ENCODE results near the gene RASGRF2.

RASGRF2 gene

GRCh38 chr5:80957031-80957761, 3.0 kb upstream of the RASGRF2 start:
- DNase-seq (ENCODE audit: low read depth in 1 of 2, low spot score in 1 of 2): no peak
- peaks cover 8% of the 10 kb centered on the region for H3K27me3 ChIP-seq (ENCODE audit: insufficient read depth, poor library complexity, severe bottlenecking)
- no peak overlapping the region for H3K4me3 ChIP-seq (replicated peaks; ENCODE audit: insufficient read depth, low read length)
- H3K27ac ChIP-seq (replicated peaks): no peak overlapping the region
- TF ChIP-seq GABPA (IDR thresholded peaks at IDR 0.05; ENCODE audit: low read depth) (no peak), CTCF (IDR thresholded peaks at IDR 0.05; ENCODE audit: insufficient read depth, low read length) (no peak), POLR2AphosphoS5 (IDR thresholded peaks at IDR 0.05; ENCODE audit: low read depth) (no peak), SPI1 (IDR thresholded peaks at IDR 0.05; ENCODE audit: borderline replicate concordance, low read depth) (no peak), REST (IDR thresholded peaks at IDR 0.05; ENCODE audit: insufficient replicate concordance, low read depth) (no peak)

GRCh38 chr5:80958616-80959015, 1.5 kb upstream of the RASGRF2 start:
- no peak overlapping the region for H3K27ac ChIP-seq (replicated peaks)
- DNase-seq (ENCODE audit: low read depth in 1 of 2, low spot score in 1 of 2): no peak
- no peak for TF ChIP-seq SPI1 (IDR thresholded peaks at IDR 0.05; ENCODE audit: borderline replicate concordance, low read depth)
- TF ChIP-seq CTCF (IDR thresholded peaks at IDR 0.05; ENCODE audit: insufficient read depth, low read length): no peak
- TF ChIP-seq GABPA (IDR thresholded peaks at IDR 0.05; ENCODE audit: low read depth): no peak
- TF ChIP-seq POLR2AphosphoS5 (IDR thresholded peaks at IDR 0.05; ENCODE audit: low read depth): no peak
- TF ChIP-seq REST (IDR thresholded peaks at IDR 0.05; ENCODE audit: insufficient replicate concordance, low read depth): no peak
- H3K4me3 ChIP-seq (replicated peaks; ENCODE audit: insufficient read depth, low read length): no peak overlapping the region
- H3K27me3 ChIP-seq (ENCODE audit: insufficient read depth, poor library complexity, severe bottlenecking): peaks cover 8% of the 10 kb centered on the region

- H3K4me3 ChIP-seq (replicated peaks; ENCODE audit: insufficient read depth, low read length): no peak overlapping the region
- DNase-seq (ENCODE audit: low read depth in 1 of 2, low spot score in 1 of 2): no peak
- H3K27me3 ChIP-seq (ENCODE audit: insufficient read depth, poor library complexity, severe bottlenecking): peaks cover 8% of the 10 kb centered on the region
- no peak overlapping the region for H3K27ac ChIP-seq (replicated peaks)
- TF ChIP-seq POLR2AphosphoS5 (IDR thresholded peaks at IDR 0.05; ENCODE audit: low read depth) (no peak), SPI1 (IDR thresholded peaks at IDR 0.05; ENCODE audit: borderline replicate concordance, low read depth) (no peak), CTCF (IDR thresholded peaks at IDR 0.05; ENCODE audit: insufficient read depth, low read length) (no peak), REST (IDR thresholded peaks at IDR 0.05; ENCODE audit: insufficient replicate concordance, low read depth) (no peak), GABPA (IDR thresholded peaks at IDR 0.05; ENCODE audit: low read depth) (no peak)
Measured at GRCh38 chr5:80959138-80959537, 1.0 kb upstream of the RASGRF2 start.
